ENCODE measurements around the gene SERPINA12. TPM values are rescaled to one million over a fixed set of nuclear protein-coding genes. Genes with fewer than 3 reads are reported as not detected.

Gene SERPINA12
- total and polyA plus RNA-seq, 2 of the 13 experiments (the other 11 are each of a cell fraction or from before 2014, with no cell fraction given): 0.08 TPM; not detected in 1

DNA sequence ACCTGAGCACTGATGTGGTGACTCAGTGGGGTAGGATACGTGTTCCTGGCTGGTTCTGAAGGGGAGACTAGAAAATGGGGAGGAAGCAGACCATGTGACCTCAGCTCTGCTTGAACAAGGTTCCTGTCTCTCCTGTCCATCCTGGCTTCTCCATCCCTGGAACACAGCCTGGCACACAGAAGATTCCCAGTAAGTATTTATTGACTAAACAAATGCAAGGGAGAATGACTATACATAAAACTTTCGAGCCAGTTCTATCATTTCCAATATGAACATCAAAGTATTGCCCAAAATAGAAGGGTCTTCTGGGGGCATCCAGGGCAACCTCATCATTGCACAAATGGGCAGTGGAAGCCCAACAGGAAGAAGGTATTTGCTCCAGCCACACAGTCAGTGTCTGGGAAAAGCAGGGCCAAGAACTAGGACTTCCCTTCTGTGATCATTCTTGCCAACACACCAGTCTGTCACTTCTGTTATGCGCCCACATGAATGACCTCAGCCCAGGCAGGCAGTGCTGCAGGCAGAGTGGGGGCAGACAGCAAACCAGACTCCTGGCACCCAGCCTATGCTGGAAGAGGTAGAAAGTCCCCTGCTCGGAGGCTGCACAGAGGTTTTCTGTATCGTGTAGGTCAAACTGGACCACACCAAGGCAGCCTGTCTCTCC, 27.7 kb downstream of the SERPINA12 start (continued):
- TF ChIP-seq TEAD2 (CRISPR knock-in tag; IDR thresholded peaks at IDR 0.05): no peak
- TF ChIP-seq KDM3A (CRISPR knock-in tag; IDR thresholded peaks at IDR 0.05; ENCODE audit: low read depth): no peak
- no peak for TF ChIP-seq RBM22 (optimal IDR thresholded peaks at IDR 0.05; ENCODE audit: low read length)
- TF ChIP-seq FOXO1 (CRISPR knock-in tag; IDR thresholded peaks at IDR 0.05): no peak
- TF ChIP-seq PHB2 (IDR thresholded peaks at IDR 0.05; ENCODE audit: partially characterized antibody): no peak
- no peak for TF ChIP-seq ZNF678 (CRISPR knock-in tag; IDR thresholded peaks at IDR 0.05)
- TF ChIP-seq FOXK2 (IDR thresholded peaks at IDR 0.05): no peak
- no peak for TF ChIP-seq ZC3H13 (CRISPR knock-in tag; IDR thresholded peaks at IDR 0.05)
- no peak for TF ChIP-seq RARG (CRISPR knock-in tag; IDR thresholded peaks at IDR 0.05; ENCODE audit: low read depth)
- no peak for TF ChIP-seq ZSCAN22 (CRISPR knock-in tag; IDR thresholded peaks at IDR 0.05)
- peak; percentile 53; the same call in 1 of the 2 replicates for TF ChIP-seq ZNF607 (CRISPR knock-in tag; IDR thresholded peaks at IDR 0.05; ENCODE audit: borderline replicate concordance)
- no peak for TF ChIP-seq ZNF232 (CRISPR knock-in tag; IDR thresholded peaks at IDR 0.05; ENCODE audit: borderline replicate concordance)
- no peak for TF ChIP-seq SMC3 (IDR thresholded peaks at IDR 0.05; ENCODE audit: low read length)
- TF ChIP-seq, protein P1, sequence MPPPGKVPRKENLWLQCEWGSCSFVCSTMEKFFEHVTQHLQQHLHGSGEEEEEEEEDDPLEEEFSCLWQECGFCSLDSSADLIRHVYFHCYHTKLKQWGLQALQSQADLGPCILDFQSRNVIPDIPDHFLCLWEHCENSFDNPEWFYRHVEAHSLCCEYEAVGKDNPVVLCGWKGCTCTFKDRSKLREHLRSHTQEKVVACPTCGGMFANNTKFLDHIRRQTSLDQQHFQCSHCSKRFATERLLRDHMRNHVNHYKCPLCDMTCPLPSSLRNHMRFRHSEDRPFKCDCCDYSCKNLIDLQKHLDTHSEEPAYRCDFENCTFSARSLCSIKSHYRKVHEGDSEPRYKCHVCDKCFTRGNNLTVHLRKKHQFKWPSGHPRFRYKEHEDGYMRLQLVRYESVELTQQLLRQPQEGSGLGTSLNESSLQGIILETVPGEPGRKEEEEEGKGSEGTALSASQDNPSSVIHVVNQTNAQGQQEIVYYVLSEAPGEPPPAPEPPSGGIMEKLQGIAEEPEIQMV (CRISPR knock-in tag; IDR thresholded peaks at IDR 0.05; ENCODE audit: low read depth): no peak
- TF ChIP-seq, protein P2, sequence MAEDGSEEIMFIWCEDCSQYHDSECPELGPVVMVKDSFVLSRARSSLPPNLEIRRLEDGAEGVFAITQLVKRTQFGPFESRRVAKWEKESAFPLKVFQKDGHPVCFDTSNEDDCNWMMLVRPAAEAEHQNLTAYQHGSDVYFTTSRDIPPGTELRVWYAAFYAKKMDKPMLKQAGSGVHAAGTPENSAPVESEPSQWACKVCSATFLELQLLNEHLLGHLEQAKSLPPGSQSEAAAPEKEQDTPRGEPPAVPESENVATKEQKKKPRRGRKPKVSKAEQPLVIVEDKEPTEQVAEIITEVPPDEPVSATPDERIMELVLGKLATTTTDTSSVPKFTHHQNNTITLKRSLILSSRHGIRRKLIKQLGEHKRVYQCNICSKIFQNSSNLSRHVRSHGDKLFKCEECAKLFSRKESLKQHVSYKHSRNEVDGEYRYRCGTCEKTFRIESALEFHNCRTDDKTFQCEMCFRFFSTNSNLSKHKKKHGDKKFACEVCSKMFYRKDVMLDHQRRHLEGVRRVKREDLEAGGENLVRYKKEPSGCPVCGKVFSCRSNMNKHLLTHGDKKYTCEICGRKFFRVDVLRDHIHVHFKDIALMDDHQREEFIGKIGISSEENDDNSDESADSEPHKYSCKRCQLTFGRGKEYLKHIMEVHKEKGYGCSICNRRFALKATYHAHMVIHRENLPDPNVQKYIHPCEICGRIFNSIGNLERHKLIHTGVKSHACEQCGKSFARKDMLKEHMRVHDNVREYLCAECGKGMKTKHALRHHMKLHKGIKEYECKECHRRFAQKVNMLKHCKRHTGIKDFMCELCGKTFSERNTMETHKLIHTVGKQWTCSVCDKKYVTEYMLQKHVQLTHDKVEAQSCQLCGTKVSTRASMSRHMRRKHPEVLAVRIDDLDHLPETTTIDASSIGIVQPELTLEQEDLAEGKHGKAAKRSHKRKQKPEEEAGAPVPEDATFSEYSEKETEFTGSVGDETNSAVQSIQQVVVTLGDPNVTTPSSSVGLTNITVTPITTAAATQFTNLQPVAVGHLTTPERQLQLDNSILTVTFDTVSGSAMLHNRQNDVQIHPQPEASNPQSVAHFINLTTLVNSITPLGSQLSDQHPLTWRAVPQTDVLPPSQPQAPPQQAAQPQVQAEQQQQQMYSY (CRISPR knock-in tag; IDR thresholded peaks at IDR 0.05): no peak
- TF ChIP-seq ISL2 (CRISPR knock-in tag; IDR thresholded peaks at IDR 0.05): no peak
- TF ChIP-seq ZNF382 (CRISPR knock-in tag; IDR thresholded peaks at IDR 0.05; ENCODE audit: borderline replicate concordance): no peak
- TF ChIP-seq ZBTB8A (CRISPR knock-in tag; IDR thresholded peaks at IDR 0.05; ENCODE audit: borderline replicate concordance, low read depth): no peak
- no peak for TF ChIP-seq ZNF891 (CRISPR knock-in tag; IDR thresholded peaks at IDR 0.05)
- TF ChIP-seq CHD2 (IDR thresholded peaks at IDR 0.05; ENCODE audit: low read depth, low read length): no peak
- no peak for TF ChIP-seq HMG20B (CRISPR knock-in tag; conservative IDR thresholded peaks at IDR 0.05)
- TF ChIP-seq ZBTB38 (CRISPR knock-in tag; IDR thresholded peaks at IDR 0.05): peak; percentile 15; the same call in 1 of the 2 replicates
- TF ChIP-seq, protein P3, sequence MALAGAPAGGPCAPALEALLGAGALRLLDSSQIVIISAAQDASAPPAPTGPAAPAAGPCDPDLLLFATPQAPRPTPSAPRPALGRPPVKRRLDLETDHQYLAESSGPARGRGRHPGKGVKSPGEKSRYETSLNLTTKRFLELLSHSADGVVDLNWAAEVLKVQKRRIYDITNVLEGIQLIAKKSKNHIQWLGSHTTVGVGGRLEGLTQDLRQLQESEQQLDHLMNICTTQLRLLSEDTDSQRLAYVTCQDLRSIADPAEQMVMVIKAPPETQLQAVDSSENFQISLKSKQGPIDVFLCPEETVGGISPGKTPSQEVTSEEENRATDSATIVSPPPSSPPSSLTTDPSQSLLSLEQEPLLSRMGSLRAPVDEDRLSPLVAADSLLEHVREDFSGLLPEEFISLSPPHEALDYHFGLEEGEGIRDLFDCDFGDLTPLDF (CRISPR knock-in tag; IDR thresholded peaks at IDR 0.05): no peak
- TF ChIP-seq ZNF335 (CRISPR knock-in tag; IDR thresholded peaks at IDR 0.05): 0 out of 2 replicates have a peak, but pooled peaks have one; percentile 9
- TF ChIP-seq ZNF792 (CRISPR knock-in tag; IDR thresholded peaks at IDR 0.05): no peak
- no peak for TF ChIP-seq TAF1 (CRISPR knock-in tag; IDR thresholded peaks at IDR 0.05)
- no peak for TF ChIP-seq GTF2F1 (IDR thresholded peaks at IDR 0.05; ENCODE audit: low read length)
- no peak for TF ChIP-seq ZNF629 (CRISPR knock-in tag; conservative IDR thresholded peaks at IDR 0.05)
- no peak for TF ChIP-seq HIVEP1 (CRISPR knock-in tag; IDR thresholded peaks at IDR 0.05)

All from HepG2 (cell line).